Stimulated activated CD4-positive, alpha-beta T cell treated with anti-CD3 and anti-CD28 coated beads, Interleukin-2, amount 100 ng/mL, for 24 hours (primary cell): ENCODE measurements around the gene ITGB2.
A peak's percentile ranks its signal among the peaks of the same experiment; 100 is the strongest.

ENCODE experiments used
- DNase-seq, 2 donors: peaks; one replicate each; pipeline ENCODE4 v3.0.0-alpha.2; 2020

The ITGB2 gene

GRCh38 chr21:44866780-44867179 lies 53.9 kb downstream of the ITGB2 start:
- no peak for DNase-seq

DNA sequence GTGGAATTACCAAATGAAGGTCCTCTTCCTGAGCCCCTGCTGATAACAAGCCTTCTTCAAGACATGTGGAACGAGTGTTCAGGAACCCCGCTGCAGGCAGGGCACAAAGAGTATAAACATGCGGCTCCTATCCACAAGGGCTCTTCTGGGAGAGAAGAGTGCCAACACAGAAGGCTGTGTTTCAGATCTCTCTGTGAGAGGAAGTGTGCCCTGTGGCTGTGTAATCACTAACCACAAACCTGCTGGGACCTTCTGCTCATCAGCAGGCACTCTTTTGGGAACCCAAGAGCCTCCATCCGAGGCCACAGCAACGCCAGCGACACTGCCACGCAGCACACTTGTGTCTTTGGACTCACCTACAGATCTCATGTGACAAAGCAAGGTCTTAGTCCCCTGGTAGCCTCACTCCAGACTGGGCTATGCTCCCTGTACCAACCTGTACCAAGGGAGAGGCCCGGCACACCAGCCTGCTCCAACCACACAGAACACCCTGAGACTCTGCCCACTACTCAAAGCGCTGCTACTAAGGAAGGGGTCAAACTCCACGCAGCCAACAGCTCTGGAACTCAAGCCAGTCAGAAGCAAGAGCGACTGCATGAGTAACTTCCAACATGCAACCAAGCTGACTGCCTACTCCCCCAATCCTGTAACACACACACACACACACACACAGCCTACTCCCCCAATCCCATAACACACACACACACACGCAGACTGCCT lies 55.0 kb downstream of the ITGB2 start:
- DNase-seq, result no peak

DNA sequence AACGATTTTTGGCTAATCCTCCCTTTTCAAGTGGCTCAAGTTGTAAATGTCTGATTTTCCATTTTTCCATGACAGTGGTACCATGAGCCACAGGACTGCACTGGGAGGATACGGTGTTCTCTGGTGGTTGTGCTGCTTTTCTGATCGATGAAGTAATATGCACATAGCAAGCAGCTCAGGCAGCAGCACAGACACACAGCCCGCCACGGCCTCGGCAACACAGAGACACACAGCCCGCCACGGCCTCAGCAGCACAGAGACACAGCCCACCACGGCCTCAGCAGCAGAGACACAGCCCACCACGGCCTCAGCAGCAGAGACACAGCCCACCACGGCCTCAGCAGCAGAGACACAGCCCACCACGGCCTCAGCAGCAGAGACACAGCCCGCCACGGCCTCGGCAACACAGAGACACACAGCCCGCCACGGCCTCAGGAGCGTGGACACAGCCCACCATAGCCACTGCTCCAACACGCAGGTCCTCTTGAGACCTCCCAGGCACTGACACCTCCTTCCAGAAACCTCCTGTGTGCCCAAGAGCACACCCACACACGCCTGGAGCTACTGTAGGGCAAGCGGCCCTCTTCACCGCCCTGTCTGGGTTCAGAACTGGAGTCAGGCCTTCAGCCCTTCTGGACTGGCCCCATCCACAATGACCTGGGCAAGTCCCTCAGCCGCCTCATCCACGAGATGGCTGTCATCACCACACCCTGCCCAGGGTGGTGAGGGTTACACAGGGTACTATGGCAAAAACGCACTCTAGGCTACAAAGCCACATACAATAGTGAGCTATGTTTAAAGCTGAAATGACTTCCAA lies 57.6 kb downstream of the ITGB2 start:
- no peak for DNase-seq

DNA sequence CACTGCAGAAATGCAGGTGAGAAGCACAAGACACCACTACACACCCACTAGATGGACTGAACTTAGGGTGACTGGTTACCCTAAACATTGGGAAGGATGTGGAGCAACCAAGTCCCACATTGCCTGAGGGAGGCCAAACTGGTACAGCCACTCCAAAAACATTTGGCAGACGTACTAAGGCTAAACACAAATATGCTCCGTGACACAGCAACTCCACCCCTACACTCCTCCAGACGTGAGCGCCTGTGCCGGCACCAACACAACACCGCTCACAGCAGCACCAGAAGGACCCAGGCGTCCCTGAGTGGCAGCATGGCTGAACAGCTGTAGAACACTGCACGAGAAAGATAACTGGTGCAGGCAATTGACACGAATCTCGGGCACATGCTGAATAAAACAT lies 61.9 kb downstream of the ITGB2 start:
- DNase-seq, result no peak

DNA sequence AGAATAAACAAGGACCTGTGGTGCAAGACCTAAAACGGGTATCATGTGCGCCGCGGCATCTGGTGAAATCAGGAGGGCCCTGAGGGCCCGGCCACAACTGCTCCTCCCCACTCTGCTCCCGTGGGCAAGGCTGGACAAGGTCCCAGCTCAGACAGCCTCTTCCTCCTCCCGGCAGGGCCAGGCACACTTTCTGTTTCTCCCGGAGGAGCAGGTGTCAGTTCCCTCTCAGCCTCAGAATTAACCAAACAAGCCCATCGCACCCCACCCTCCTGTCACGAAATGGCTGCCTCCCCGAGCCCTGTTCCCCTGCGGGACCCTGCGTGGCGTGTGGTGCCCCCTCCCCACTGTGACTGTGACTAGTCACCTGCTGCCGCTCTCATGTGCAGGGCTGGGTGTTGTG lies 62.4 kb downstream of the ITGB2 start:
- no peak for DNase-seq

GRCh38 chr21:44857127-44857892 lies 63.4 kb downstream of the ITGB2 start:
- no peak for DNase-seq

- DNase-seq, result no peak
Observed at GRCh38 chr21:44856131-44856530, 64.6 kb downstream of the ITGB2 start.

- DNase-seq, result no peak
Observed at GRCh38 chr21:44855572-44855971, 65.1 kb downstream of the ITGB2 start.

- no peak for DNase-seq
Observed at GRCh38 chr21:44854664-44855446, 65.8 kb downstream of the ITGB2 start.

- DNase-seq, result no peak
Observed at GRCh38 chr21:44854391-44854663, 66.4 kb downstream of the ITGB2 start.

- no peak for DNase-seq
Observed at GRCh38 chr21:44853601-44854390, 66.9 kb downstream of the ITGB2 start.

GRCh38 chr21:44850905-44851657 lies 69.6 kb downstream of the ITGB2 start:
- DNase-seq, result no peak

DNA sequence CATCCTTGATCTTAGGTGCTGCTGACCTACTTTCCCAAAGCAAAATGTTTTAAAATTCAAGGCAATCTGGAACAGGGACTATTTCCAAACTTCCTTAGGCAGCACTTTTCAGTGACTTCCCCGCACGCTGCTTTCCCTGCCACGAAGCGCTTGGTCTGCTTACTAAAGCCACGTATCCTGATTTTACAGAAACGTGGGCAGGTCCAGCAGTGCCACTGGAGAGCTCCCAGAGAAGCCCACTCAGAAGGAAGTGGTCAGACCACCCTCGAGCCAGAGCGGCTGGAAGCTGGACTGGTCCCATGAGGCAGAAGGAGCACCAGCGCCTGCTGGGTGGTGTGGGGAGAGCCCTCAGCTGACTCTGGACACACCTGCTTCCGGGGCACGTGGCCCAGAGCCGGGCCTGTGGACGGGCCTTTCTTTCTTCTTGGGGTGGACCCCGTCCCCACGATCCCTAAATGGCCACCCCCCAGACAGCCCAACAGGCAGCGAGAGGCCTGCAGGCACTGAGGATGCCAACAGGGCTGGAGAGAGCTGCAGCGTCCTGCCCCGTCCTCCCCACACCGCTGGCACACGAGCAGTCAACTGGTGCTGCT lies 70.4 kb downstream of the ITGB2 start:
- DNase-seq, result no peak

DNA sequence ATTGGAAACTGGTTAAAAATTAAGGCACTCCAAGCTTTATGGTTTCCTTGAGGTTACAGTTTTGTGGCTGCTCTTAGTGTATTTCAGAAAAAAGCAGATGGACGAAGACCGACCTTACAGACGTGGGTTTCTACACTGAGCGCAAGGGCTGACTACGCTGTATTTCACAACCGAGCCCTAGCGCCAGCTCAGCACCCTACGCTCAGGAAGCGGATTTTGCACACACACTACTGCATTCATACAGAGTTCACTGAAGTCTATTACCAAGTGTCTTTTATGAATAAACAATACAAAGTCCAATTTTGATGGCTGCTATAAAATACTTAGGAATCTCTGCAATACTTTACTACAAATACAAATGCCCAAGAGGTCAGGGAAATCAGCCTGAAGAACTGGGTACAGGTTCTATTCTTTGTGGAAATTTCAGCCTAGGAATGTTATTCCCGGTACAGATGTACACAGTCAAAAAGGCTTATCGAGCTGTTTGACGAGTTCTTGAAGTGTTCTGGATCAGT lies 71.0 kb downstream of the ITGB2 start:
- DNase-seq, result no peak

GRCh38 chr21:44848821-44849521 lies 71.7 kb downstream of the ITGB2 start:
- DNase-seq, result no peak

DNA sequence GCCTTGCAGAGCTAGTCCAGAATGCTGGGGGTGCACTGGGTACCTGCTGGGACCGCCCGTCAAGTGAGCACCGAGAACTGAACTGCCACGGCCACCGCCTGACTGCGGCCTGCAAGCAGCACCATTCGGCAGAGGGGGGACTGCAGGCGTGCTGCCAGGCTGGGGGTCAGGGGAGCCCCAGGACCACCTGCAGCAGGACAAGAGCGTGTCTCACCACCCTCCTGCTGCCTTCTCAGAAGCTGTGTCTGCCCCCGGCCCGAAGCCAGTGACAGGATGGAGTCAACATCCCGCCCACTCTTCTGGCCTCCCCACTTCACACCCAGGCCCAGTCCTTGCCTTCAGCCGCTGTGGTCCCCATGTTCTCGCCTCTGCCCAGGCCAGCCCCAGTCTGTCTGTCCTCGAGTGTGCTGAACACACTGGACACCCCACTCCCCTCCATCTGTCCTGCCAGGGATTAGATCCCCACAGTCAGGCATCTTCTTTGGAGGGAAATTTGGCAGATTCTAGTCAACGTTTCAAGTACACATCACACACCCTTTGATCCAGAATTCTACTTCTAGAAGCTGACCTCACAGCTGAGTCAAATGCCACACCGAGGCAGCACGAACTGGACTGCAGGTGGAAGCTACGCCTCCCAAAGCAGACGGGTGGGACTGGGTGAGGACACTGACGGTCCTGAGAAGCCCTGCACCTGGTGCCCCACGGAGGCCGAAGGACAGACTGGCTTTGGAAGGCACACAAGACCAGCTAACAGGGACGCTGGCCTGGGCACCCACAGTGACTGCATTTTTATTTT lies 73.2 kb downstream of the ITGB2 start:
- DNase-seq, result no peak

GRCh38 chr21:44846485-44847260 lies 74.0 kb downstream of the ITGB2 start:
- peak; percentile 50 to 65 for DNase-seq

GRCh38 chr21:44846224-44846484 lies 74.5 kb downstream of the ITGB2 start:
- DNase-seq, result no peak
